ENCODE data around the gene NLGN1.

Gene NLGN1

GRCh38 chr3:174035328-174035886 is 637.9 kb downstream of the NLGN1 start:
- Histone ChIP-seq H3K9me3 (ENCODE audit: control insufficient read depth, low read length) (peaks cover 2% of the 10 kb centered on the region), H3K4me1 (ENCODE audit: control insufficient read depth, insufficient read depth, low read length) (no peaks in the 10 kb centered on the region), H3K27ac (ENCODE audit: insufficient read depth, low read depth, low read length, poor library complexity, severe bottlenecking) (no peak overlapping the region), H3K36me3 (ENCODE audit: control insufficient read depth, insufficient read depth, low read length) (no peaks in the 10 kb centered on the region), H3K4me3 (ENCODE audit: insufficient read depth, low read depth, low read length) (no peak overlapping the region), H3K27me3 (ENCODE audit: control insufficient read depth, insufficient read depth, low read length, poor library complexity, severe bottlenecking) (no peaks in the 10 kb centered on the region)
- 69 to 70% methylated on average over 4 of the region's 4 CpGs for WGBS, 2 experiments

GRCh38 chr3:174046311-174046710 is 648.8 kb downstream of the NLGN1 start:
- no peak overlapping the region for H3K27ac ChIP-seq (ENCODE audit: insufficient read depth, low read depth, low read length, poor library complexity, severe bottlenecking)
- H3K27me3 ChIP-seq (ENCODE audit: control insufficient read depth, insufficient read depth, low read length, poor library complexity, severe bottlenecking), result no peaks in the 10 kb centered on the region
- H3K4me1 ChIP-seq (ENCODE audit: control insufficient read depth, insufficient read depth, low read length), result no peaks in the 10 kb centered on the region
- no peaks in the 10 kb centered on the region for H3K36me3 ChIP-seq (ENCODE audit: control insufficient read depth, insufficient read depth, low read length)
- no peak overlapping the region for H3K4me3 ChIP-seq (ENCODE audit: insufficient read depth, low read depth, low read length)
- H3K9me3 ChIP-seq (ENCODE audit: control insufficient read depth, low read length), result no peaks in the 10 kb centered on the region

GRCh38 chr3:174049472-174049871 is 651.9 kb downstream of the NLGN1 start:
- no peak overlapping the region for H3K4me3 ChIP-seq (ENCODE audit: insufficient read depth, low read depth, low read length)
- no peaks in the 10 kb centered on the region for H3K27me3 ChIP-seq (ENCODE audit: control insufficient read depth, insufficient read depth, low read length, poor library complexity, severe bottlenecking)
- no peaks in the 10 kb centered on the region for H3K36me3 ChIP-seq (ENCODE audit: control insufficient read depth, insufficient read depth, low read length)
- H3K4me1 ChIP-seq (ENCODE audit: control insufficient read depth, insufficient read depth, low read length), result no peaks in the 10 kb centered on the region
- H3K27ac ChIP-seq (ENCODE audit: insufficient read depth, low read depth, low read length, poor library complexity, severe bottlenecking), result no peak overlapping the region
- 97% methylated on average over 3 of the region's 3 CpGs for WGBS, 2 experiments
- no peaks in the 10 kb centered on the region for H3K9me3 ChIP-seq (ENCODE audit: control insufficient read depth, low read length)

GRCh38 chr3:174051191-174051590 is 653.6 kb downstream of the NLGN1 start:
- WGBS, 2 experiments, result 93 to 95% methylated on average over 5 of the region's 5 CpGs
- Histone ChIP-seq H3K4me3 (ENCODE audit: insufficient read depth, low read depth, low read length) (no peak overlapping the region), H3K9me3 (ENCODE audit: control insufficient read depth, low read length) (no peaks in the 10 kb centered on the region), H3K4me1 (ENCODE audit: control insufficient read depth, insufficient read depth, low read length) (no peaks in the 10 kb centered on the region), H3K27me3 (ENCODE audit: control insufficient read depth, insufficient read depth, low read length, poor library complexity, severe bottlenecking) (no peaks in the 10 kb centered on the region), H3K36me3 (ENCODE audit: control insufficient read depth, insufficient read depth, low read length) (no peaks in the 10 kb centered on the region), H3K27ac (ENCODE audit: insufficient read depth, low read depth, low read length, poor library complexity, severe bottlenecking) (no peak overlapping the region)

DNA sequence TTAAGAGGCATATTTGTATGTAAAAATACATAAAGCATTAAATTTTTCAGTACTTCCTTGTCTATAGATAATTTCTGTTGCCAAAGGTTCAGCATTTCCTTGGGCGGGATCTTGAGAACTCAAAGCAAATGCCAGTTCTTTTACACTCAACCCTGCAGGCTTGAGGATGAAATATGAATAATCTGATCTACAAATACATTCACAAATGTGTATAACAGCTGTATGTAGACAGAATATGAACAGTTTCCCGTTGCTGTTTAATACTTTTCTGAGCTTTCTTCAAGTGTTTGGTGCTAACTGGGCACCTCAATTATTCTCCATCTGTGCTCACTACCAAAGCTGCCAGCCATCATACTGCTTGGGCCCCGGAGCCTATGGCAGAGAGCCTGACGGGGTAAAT is 661.3 kb downstream of the NLGN1 start:
- no peaks in the 10 kb centered on the region for H3K4me1 ChIP-seq (ENCODE audit: control insufficient read depth, insufficient read depth, low read length)
- WGBS, 2 experiments, result 92 to 94% methylated on average over 4 of the region's 4 CpGs
- no peaks in the 10 kb centered on the region for H3K9me3 ChIP-seq (ENCODE audit: control insufficient read depth, low read length)
- no peak overlapping the region for H3K4me3 ChIP-seq (ENCODE audit: insufficient read depth, low read depth, low read length)
- H3K36me3 ChIP-seq (ENCODE audit: control insufficient read depth, insufficient read depth, low read length), result no peaks in the 10 kb centered on the region
- no peaks in the 10 kb centered on the region for H3K27me3 ChIP-seq (ENCODE audit: control insufficient read depth, insufficient read depth, low read length, poor library complexity, severe bottlenecking)
- no peak overlapping the region for H3K27ac ChIP-seq (ENCODE audit: insufficient read depth, low read depth, low read length, poor library complexity, severe bottlenecking)

GRCh38 chr3:174060431-174060830 is 662.9 kb downstream of the NLGN1 start:
- Histone ChIP-seq H3K36me3 (ENCODE audit: control insufficient read depth, insufficient read depth, low read length) (no peaks in the 10 kb centered on the region), H3K9me3 (ENCODE audit: control insufficient read depth, low read length) (no peaks in the 10 kb centered on the region), H3K4me1 (ENCODE audit: control insufficient read depth, insufficient read depth, low read length) (no peaks in the 10 kb centered on the region), H3K27ac (ENCODE audit: insufficient read depth, low read depth, low read length, poor library complexity, severe bottlenecking) (no peak overlapping the region), H3K4me3 (ENCODE audit: insufficient read depth, low read depth, low read length) (no peak overlapping the region), H3K27me3 (ENCODE audit: control insufficient read depth, insufficient read depth, low read length, poor library complexity, severe bottlenecking) (no peaks in the 10 kb centered on the region)
- 89 to 100% methylated on average over 2 of the region's 2 CpGs for WGBS, 2 experiments

- Histone ChIP-seq H3K4me1 (ENCODE audit: control insufficient read depth, insufficient read depth, low read length) (no peaks in the 10 kb centered on the region), H3K36me3 (ENCODE audit: control insufficient read depth, insufficient read depth, low read length) (no peaks in the 10 kb centered on the region), H3K27me3 (ENCODE audit: control insufficient read depth, insufficient read depth, low read length, poor library complexity, severe bottlenecking) (no peaks in the 10 kb centered on the region), H3K27ac (ENCODE audit: insufficient read depth, low read depth, low read length, poor library complexity, severe bottlenecking) (no peak overlapping the region), H3K4me3 (ENCODE audit: insufficient read depth, low read depth, low read length) (no peak overlapping the region), H3K9me3 (ENCODE audit: control insufficient read depth, low read length) (no peaks in the 10 kb centered on the region)
Measured at GRCh38 chr3:174061162-174061561, 663.6 kb downstream of the NLGN1 start.

- Histone ChIP-seq H3K9me3 (ENCODE audit: control insufficient read depth, low read length) (no peaks in the 10 kb centered on the region), H3K27me3 (ENCODE audit: control insufficient read depth, insufficient read depth, low read length, poor library complexity, severe bottlenecking) (no peaks in the 10 kb centered on the region), H3K4me1 (ENCODE audit: control insufficient read depth, insufficient read depth, low read length) (no peaks in the 10 kb centered on the region), H3K36me3 (ENCODE audit: control insufficient read depth, insufficient read depth, low read length) (no peaks in the 10 kb centered on the region), H3K4me3 (ENCODE audit: insufficient read depth, low read depth, low read length) (no peak overlapping the region), H3K27ac (ENCODE audit: insufficient read depth, low read depth, low read length, poor library complexity, severe bottlenecking) (no peak overlapping the region)
- WGBS, 2 experiments, result 100% methylated on average over 1 of the region's 1 CpG; no CpG with 5 or more reads in 1 of the 2 experiments
Measured at GRCh38 chr3:174061731-174062130, 664.2 kb downstream of the NLGN1 start.

- WGBS, 2 experiments, result 100% methylated on average over 1 of the region's 1 CpG; no CpG with 5 or more reads in 1 of the 2 experiments
- Histone ChIP-seq H3K27me3 (ENCODE audit: control insufficient read depth, insufficient read depth, low read length, poor library complexity, severe bottlenecking) (no peaks in the 10 kb centered on the region), H3K9me3 (ENCODE audit: control insufficient read depth, low read length) (no peaks in the 10 kb centered on the region), H3K36me3 (ENCODE audit: control insufficient read depth, insufficient read depth, low read length) (no peaks in the 10 kb centered on the region), H3K4me1 (ENCODE audit: control insufficient read depth, insufficient read depth, low read length) (no peaks in the 10 kb centered on the region), H3K27ac (ENCODE audit: insufficient read depth, low read depth, low read length, poor library complexity, severe bottlenecking) (no peak overlapping the region), H3K4me3 (ENCODE audit: insufficient read depth, low read depth, low read length) (no peak overlapping the region)
Measured at GRCh38 chr3:174062923-174063322, 665.4 kb downstream of the NLGN1 start.

GRCh38 chr3:174068035-174068434 is 670.5 kb downstream of the NLGN1 start:
- Histone ChIP-seq H3K9me3 (ENCODE audit: control insufficient read depth, low read length) (no peaks in the 10 kb centered on the region), H3K36me3 (ENCODE audit: control insufficient read depth, insufficient read depth, low read length) (no peaks in the 10 kb centered on the region), H3K27me3 (ENCODE audit: control insufficient read depth, insufficient read depth, low read length, poor library complexity, severe bottlenecking) (no peaks in the 10 kb centered on the region), H3K27ac (ENCODE audit: insufficient read depth, low read depth, low read length, poor library complexity, severe bottlenecking) (no peak overlapping the region), H3K4me3 (ENCODE audit: insufficient read depth, low read depth, low read length) (no peak overlapping the region), H3K4me1 (ENCODE audit: control insufficient read depth, insufficient read depth, low read length) (no peaks in the 10 kb centered on the region)
- WGBS, 2 experiments, result 89 to 94% methylated on average over 2 of the region's 2 CpGs

GRCh38 chr3:174072675-174073074 is 675.1 kb downstream of the NLGN1 start:
- 77 to 88% methylated on average over 1 of the region's 1 CpG for WGBS, 2 experiments
- Histone ChIP-seq H3K27ac (ENCODE audit: insufficient read depth, low read depth, low read length, poor library complexity, severe bottlenecking) (no peak overlapping the region), H3K4me3 (ENCODE audit: insufficient read depth, low read depth, low read length) (no peak overlapping the region), H3K4me1 (ENCODE audit: control insufficient read depth, insufficient read depth, low read length) (no peaks in the 10 kb centered on the region), H3K9me3 (ENCODE audit: control insufficient read depth, low read length) (no peaks in the 10 kb centered on the region), H3K27me3 (ENCODE audit: control insufficient read depth, insufficient read depth, low read length, poor library complexity, severe bottlenecking) (no peaks in the 10 kb centered on the region), H3K36me3 (ENCODE audit: control insufficient read depth, insufficient read depth, low read length) (no peaks in the 10 kb centered on the region)
